Heart right ventricle (tissue), 16 donors: ENCODE results near the gene AMPD2. TPM values are rescaled to one million over a fixed set of nuclear protein-coding genes. Genes with fewer than 3 reads are reported as not detected.

Source experiments
- ATAC-seq, 8 donors: fragments of 200-7000 bp; cut with Tn5 transposase; one replicate each; pipeline ENCODE4 v1.9.1; 2020; ENCODE audit warnings: mild to moderate bottlenecking in 8 of 8, moderate library complexity in 8 of 8, moderate number of reproducible peaks in 1 of 8
- DNase-seq, 2 donors: peaks; one replicate each; pipeline ENCODE4 v3.0.0-alpha.2; 2020
- H3K27ac ChIP-seq, 10 donors: fragments of 200-600 bp; sonication (generic) in 2 of 10; one replicate each; pipeline versions ENCODE4 v1.5.0 to v1.8.0; 2020 to 2022; ENCODE audit warnings: mild to moderate bottlenecking in 3 of 10
- H3K27me3 ChIP-seq, 7 donors: fragments of 200-600 bp; one replicate each; pipeline ENCODE4 v1.8.0; 2021 to 2022; ENCODE audit warnings: mild to moderate bottlenecking in 2 of 7
- H3K36me3 ChIP-seq, 9 donors: fragments of 200-600 bp; sonication (generic) in 1 of 9; one replicate each; pipeline versions ENCODE4 v1.5.0 to v1.8.0; 2020 to 2022; ENCODE audit warnings: mild to moderate bottlenecking in 2 of 9
- H3K4me1 ChIP-seq, 9 donors: fragments of 200-600 bp; sonication (generic) in 1 of 9; one replicate each; pipeline versions ENCODE4 v1.5.0 to v1.8.0; 2020 to 2022; ENCODE audit warnings: mild to moderate bottlenecking in 4 of 9
- H3K4me3 ChIP-seq, 10 donors: fragments of 200-600 bp; sonication (generic) in 2 of 10; one replicate each; pipeline versions ENCODE4 v1.5.0 to v1.8.0; 2020 to 2022; ENCODE audit warnings: mild to moderate bottlenecking in 7 of 10, moderate library complexity in 2 of 10
- H3K9me3 ChIP-seq, 11 donors: fragments of 200-600 bp in 10 of 11; sonication (generic) in 2 of 11; one replicate each; pipeline versions ENCODE4 v1.5.0 to v1.8.0; 2013 to 2022; ENCODE audit warnings: mild to moderate bottlenecking in 2 of 11, control low read depth in 1 of 11, moderate library complexity in 1 of 11
- CTCF ChIP-seq, 9 donors: fragments of 200-600 bp; sonication (generic) in 2 of 9; IDR thresholded peaks; one replicate each; pipeline versions ENCODE4 v1.5.0 to v1.8.0; 2021 to 2022; ENCODE audit warnings: antibody characterized with exemption in 9 of 9, mild to moderate bottlenecking in 5 of 9, moderate library complexity in 1 of 9
- WGBS, 2 donors: extraction: QIAGEN DNeasy Blood & Tissue Kit; methylation state at CpG; one replicate each; pipeline ENCODE4 v1.1.7; 2013; ENCODE audit warnings: inconsistent platforms in 1 of 2; 5-methylcytosine and 5-hydroxymethylcytosine counted together
- intact Hi-C, 10 donors: fragments of 100-400 bp; cut with DNase I; formaldehyde crosslinking; loops; one replicate each; pipeline versions ENCODE4 v1.11.1 to v1.14.2; 2022
- polyA plus RNA-seq, 2 donors: library from polyadenylated mRNA; stranded (reverse); fragments of 200-250 nt; gene quantifications; one replicate each; pipeline ENCODE4 v1.2.3, GENCODE V29; 2013
- total RNA-seq, 10 donors: library from RNA; stranded (reverse); fragmentation: NEBNext Ultra II Directional in 3 of 10; extraction: Animal tissue kit (Norgen Biotek cat#: 25700) in 3 of 10; gene quantifications; one replicate each; pipeline versions ENCODE4 v1.2.1 to v1.2.4, GENCODE V29; 2021 to 2023
- donor health status: Arrhythmogenic right ventricular cardiomyopathy.
- donor health status: ischemic (EF 13 %, LVEDD 7.1; RV severe dilation, severe dysfunction).
- donor health status: healthy with polysubstance abuse.
- donor health status: DM: no; HTN: yes; CAD: no.
- donor health status: DM: no; HTN: no; CAD: no.
- donor health status: ischemic (EF 25% LVEDD 6.9; RV normal size, moderate dysfunction).
- donor health status: ischemic (EF 25% LVEDD 5.7; RV mildly dilated, moderate dysfunction).
- donor health status: healthy.
- donor health status: DM: yes; HTN: yes; CAD: no.
- donor health status: Ischemic cardiomyopathy.
- donor health status: ischemic (EF 35%, LVEDD 5.7; RV mildly dilated, moderate dysfunction).
- donor health status: nonischemic (EF 11% LVEDD 7.7; RV severe dilation, severe dysfunction).
- donor health status: DM: yes; HTN: yes; CAD: no.
- donor health status: PGD.
- donor health status: ischemic (EF 29% LVEDD 5.4; RV normal size, mild dysfunction).
- donor health status: nonischemic (EF 23%, LVEDD 6.1; RV moderate dilation, normal function).

AMPD2 gene
- total and polyA plus RNA-seq, 12 donors, result 6.4 to 18.2 (median 11.5) TPM

DNA sequence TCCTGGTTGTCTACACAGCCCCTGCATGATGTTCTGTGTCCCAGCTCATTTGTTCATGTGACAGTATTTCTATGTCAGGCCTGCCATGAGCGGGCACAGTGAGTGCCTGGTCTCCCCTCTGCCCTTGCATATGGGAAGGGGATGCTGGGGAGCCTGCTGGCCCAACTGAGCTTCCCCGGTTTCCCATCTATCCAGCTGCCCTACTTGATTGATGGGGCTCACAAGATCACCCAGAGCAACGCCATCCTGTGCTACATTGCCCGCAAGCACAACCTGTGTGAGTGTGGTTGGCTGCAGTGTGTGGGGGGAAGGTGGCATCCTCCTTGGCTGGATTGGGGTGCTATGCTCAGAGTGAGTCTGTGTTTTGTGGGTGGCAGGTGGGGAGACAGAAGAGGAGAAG lies 37.8 kb downstream of the AMPD2 start:
- no peak for TF ChIP-seq CTCF (IDR thresholded peaks at IDR 0.05)
- Histone ChIP-seq H3K27me3 (no peaks in the 10 kb centered on the region), H3K4me1 (peaks cover 0 to 34% (median 11%) of the 10 kb centered on the region in 9 donors), H3K9me3 (no peaks in the 10 kb centered on the region), H3K36me3 (peaks cover 0 to 44% (median 9%) of the 10 kb centered on the region in 9 donors), H3K27ac (no peak overlapping the region), H3K4me3 (no peak overlapping the region)
- DNase-seq, result no peak
- 94 to 96% methylated on average over 4 of the region's 4 CpGs for WGBS, 2 donors
- no peak for ATAC-seq
- intact Hi-C loops, result loop anchor here in 2 of 10 donors (5.0 to 10.0 kb wide), 2 partner anchors 327 to 330 kb away; partner anchors contain the start of gene AHCYL1 (in 1 of the 2)

DNA sequence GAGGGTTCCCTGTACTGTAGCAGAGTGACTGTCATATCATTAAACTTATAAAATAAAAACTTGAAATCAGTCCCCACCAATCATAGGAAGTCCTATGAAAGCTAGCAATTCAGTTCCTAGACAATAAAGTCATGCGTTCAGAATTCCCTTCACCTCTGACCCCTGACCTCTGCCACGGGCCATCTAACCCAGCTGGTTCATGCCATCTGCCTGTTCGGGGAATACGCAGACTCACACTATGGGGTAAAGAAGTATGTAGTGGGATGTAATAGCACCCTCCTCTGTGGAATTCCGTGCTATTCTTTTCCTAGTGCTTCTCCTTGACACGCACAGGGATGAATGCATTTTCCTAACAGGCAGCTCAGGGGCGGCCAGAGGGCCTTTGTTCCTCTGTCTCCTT lies 38.3 kb downstream of the AMPD2 start:
- intact Hi-C loops, result loop anchor here in 2 of 10 donors (5.0 to 10.0 kb wide), 2 partner anchors 327 to 329 kb away; partner anchors contain the start of gene AHCYL1 (in 1 of the 2)
- no peak for TF ChIP-seq CTCF (IDR thresholded peaks at IDR 0.05)
- no peak overlapping the region for H3K27ac ChIP-seq
- H3K36me3 ChIP-seq, result peaks cover 0 to 44% (median 9%) of the 10 kb centered on the region in 9 donors
- no peak overlapping the region for H3K4me3 ChIP-seq
- H3K27me3 ChIP-seq, result no peaks in the 10 kb centered on the region
- H3K9me3 ChIP-seq, result no peaks in the 10 kb centered on the region
- 74 to 80% methylated on average over 7 of the region's 7 CpGs for WGBS, 2 donors
- peaks cover 0 to 34% (median 11%) of the 10 kb centered on the region in 9 donors for H3K4me1 ChIP-seq
- ATAC-seq (no peak), DNase-seq (no peak)

DNA sequence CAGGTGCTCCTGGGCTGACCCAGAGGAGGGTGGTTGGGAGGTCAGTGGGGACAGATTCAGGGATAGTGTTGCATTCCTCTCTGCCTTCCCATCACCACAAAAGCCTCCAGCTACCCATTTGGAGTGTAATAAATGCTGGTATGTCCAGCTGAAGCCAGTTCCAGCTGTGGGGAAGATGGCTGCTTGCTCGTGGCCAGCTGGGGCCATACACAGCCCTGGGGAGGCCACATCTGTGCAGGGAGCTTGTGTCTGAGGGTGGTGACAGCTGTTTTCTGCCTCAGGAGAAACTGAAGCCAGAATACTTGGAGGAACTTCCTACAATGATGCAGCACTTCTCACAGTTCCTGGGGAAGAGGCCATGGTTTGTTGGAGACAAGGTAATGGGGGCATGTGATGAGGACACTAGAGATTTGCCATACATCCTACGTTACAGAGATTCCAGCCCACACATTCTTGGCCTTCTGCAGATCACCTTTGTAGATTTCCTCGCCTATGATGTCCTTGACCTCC lies 39.0 kb downstream of the AMPD2 start:
- ATAC-seq, result no peak
- DNase-seq, result no peak
- Histone ChIP-seq H3K27me3 (no peaks in the 10 kb centered on the region), H3K4me3 (no peak overlapping the region), H3K36me3 (peaks cover 0 to 44% (median 9%) of the 10 kb centered on the region in 9 donors), H3K27ac (no peak overlapping the region), H3K4me1 (peaks cover 0 to 34% (median 11%) of the 10 kb centered on the region in 9 donors), H3K9me3 (no peaks in the 10 kb centered on the region)
- no peak for TF ChIP-seq CTCF (IDR thresholded peaks at IDR 0.05)
- intact Hi-C loops, result loop anchor here in 2 of 10 donors (5.0 to 10.0 kb wide), 2 partner anchors 326 to 329 kb away; partner anchors contain the start of gene AHCYL1 (in 1 of the 2)
- 42 to 47% methylated on average over 3 of the region's 3 CpGs for WGBS, 2 donors

- WGBS, 2 donors, result 53 to 60% methylated on average over 2 of the region's 2 CpGs
- no peak overlapping the region for H3K27ac ChIP-seq
- H3K4me3 ChIP-seq, result no peak overlapping the region
- intact Hi-C loops, result loop anchor here in 2 of 10 donors (5.0 to 10.0 kb wide), 2 partner anchors 326 to 328 kb away; partner anchors contain the start of gene AHCYL1 (in 1 of the 2)
- H3K9me3 ChIP-seq, result no peaks in the 10 kb centered on the region
- no peak for TF ChIP-seq CTCF (IDR thresholded peaks at IDR 0.05)
- no peak for DNase-seq
- ATAC-seq, result no peak
- no peaks in the 10 kb centered on the region for H3K27me3 ChIP-seq
- peaks cover 0 to 44% (median 9%) of the 10 kb centered on the region in 9 donors for H3K36me3 ChIP-seq
- H3K4me1 ChIP-seq, result peaks cover 0 to 39% (median 11%) of the 10 kb centered on the region in 9 donors
Measured at GRCh38 chr1:109659145-109659544, 39.5 kb downstream of the AMPD2 start.
